ENCODE data around the gene ABHD17A.

The ABHD17A gene

GRCh38 chr19:1862424-1863327 is 22.6 kb downstream of the ABHD17A start:
- DNase-seq: no peak

- DNase-seq: no peak
These were observed 23.2 kb downstream of the ABHD17A start for GRCh38 chr19:1862068-1862423.

- no peak for DNase-seq
These were observed 23.7 kb downstream of the ABHD17A start for GRCh38 chr19:1861599-1862031.

GRCh38 chr19:1860821-1861598 is 24.3 kb downstream of the ABHD17A start:
- DNase-seq: no peak

GRCh38 chr19:1860042-1860775 is 25.1 kb downstream of the ABHD17A start:
- peak; percentile 85 for DNase-seq

- DNase-seq: no peak
These were observed 25.9 kb downstream of the ABHD17A start for GRCh38 chr19:1859331-1859781.

GRCh38 chr19:1858412-1859081 is 26.7 kb downstream of the ABHD17A start:
- no peak for DNase-seq

- no peak for DNase-seq
These were observed 27.5 kb downstream of the ABHD17A start for GRCh38 chr19:1857648-1858326.

GRCh38 chr19:1856698-1857603 is 28.3 kb downstream of the ABHD17A start:
- peak; percentile 76 for DNase-seq

- no peak for DNase-seq
These were observed 29.0 kb downstream of the ABHD17A start for GRCh38 chr19:1856345-1856697.

- DNase-seq: no peak
These were observed 29.5 kb downstream of the ABHD17A start for GRCh38 chr19:1855828-1856255.

- DNase-seq: peak; percentile 92
These were observed 30.1 kb downstream of the ABHD17A start for GRCh38 chr19:1855040-1855827.

GRCh38 chr19:1854542-1855039 is 30.7 kb downstream of the ABHD17A start:
- no peak for DNase-seq

GRCh38 chr19:1854039-1854541 is 31.2 kb downstream of the ABHD17A start:
- DNase-seq: no peak

GRCh38 chr19:1853295-1854038 is 31.8 kb downstream of the ABHD17A start:
- DNase-seq: peak; percentile 78

- DNase-seq: no peak
These were observed 32.6 kb downstream of the ABHD17A start for GRCh38 chr19:1852581-1853128.

- peak; percentile 76 for DNase-seq
These were observed 33.4 kb downstream of the ABHD17A start for GRCh38 chr19:1851654-1852580.

Measured in right forelimb (tissue), 1 donor.